ENCODE data around the gene KSR1.

Gene KSR1

GRCh38 chr17:27566671-27567562 lies 110.7 kb downstream of the KSR1 start:
- in situ Hi-C loops (cut with MboI; ENCODE audit: low sequenced_read_pairs) = no loop called here

- in situ Hi-C loops (cut with MboI; ENCODE audit: low sequenced_read_pairs) = no loop called here
Observed at GRCh38 chr17:27567563-27567859, 111.3 kb downstream of the KSR1 start.

- in situ Hi-C loops (cut with MboI; ENCODE audit: low sequenced_read_pairs) = no loop called here
Observed at GRCh38 chr17:27568216-27568615, 112.0 kb downstream of the KSR1 start.

GRCh38 chr17:27568811-27569210 lies 112.6 kb downstream of the KSR1 start:
- in situ Hi-C loops (cut with MboI; ENCODE audit: low sequenced_read_pairs) = no loop called here

GRCh38 chr17:27569257-27569722 lies 113.0 kb downstream of the KSR1 start:
- in situ Hi-C loops (cut with MboI; ENCODE audit: low sequenced_read_pairs) = no loop called here

- in situ Hi-C loops (cut with MboI; ENCODE audit: low sequenced_read_pairs) = no loop called here
Observed at GRCh38 chr17:27569884-27570577, 113.8 kb downstream of the KSR1 start.

- in situ Hi-C loops (cut with MboI; ENCODE audit: low sequenced_read_pairs) = no loop called here
Observed at GRCh38 chr17:27570578-27570914, 114.3 kb downstream of the KSR1 start.

GRCh38 chr17:27571563-27572352 lies 115.5 kb downstream of the KSR1 start:
- in situ Hi-C loops (cut with MboI; ENCODE audit: low sequenced_read_pairs) = no loop called here

GRCh38 chr17:27572665-27573064 lies 116.4 kb downstream of the KSR1 start:
- in situ Hi-C loops (cut with MboI; ENCODE audit: low sequenced_read_pairs) = no loop called here

- in situ Hi-C loops (cut with MboI; ENCODE audit: low sequenced_read_pairs) = no loop called here
Observed at GRCh38 chr17:27573548-27573947, 117.3 kb downstream of the KSR1 start.

- in situ Hi-C loops (cut with MboI; ENCODE audit: low sequenced_read_pairs) = no loop called here
Observed at GRCh38 chr17:27573971-27574525, 117.8 kb downstream of the KSR1 start.

- in situ Hi-C loops (cut with MboI; ENCODE audit: low sequenced_read_pairs) = no loop called here
Observed at GRCh38 chr17:27575096-27575911, 119.1 kb downstream of the KSR1 start.

- in situ Hi-C loops (cut with MboI; ENCODE audit: low sequenced_read_pairs) = no loop called here
Observed at GRCh38 chr17:27575912-27576252, 119.6 kb downstream of the KSR1 start.

GRCh38 chr17:27576477-27577083 lies 120.3 kb downstream of the KSR1 start:
- in situ Hi-C loops (cut with MboI; ENCODE audit: low sequenced_read_pairs) = no loop called here

GRCh38 chr17:27577121-27577761 lies 121.0 kb downstream of the KSR1 start:
- in situ Hi-C loops (cut with MboI; ENCODE audit: low sequenced_read_pairs) = no loop called here

GRCh38 chr17:27577884-27578717 lies 121.9 kb downstream of the KSR1 start:
- in situ Hi-C loops (cut with MboI; ENCODE audit: low sequenced_read_pairs) = no loop called here

- in situ Hi-C loops (cut with MboI; ENCODE audit: low sequenced_read_pairs) = no loop called here
Observed at GRCh38 chr17:27578718-27579085, 122.5 kb downstream of the KSR1 start.

- in situ Hi-C loops (cut with MboI; ENCODE audit: low sequenced_read_pairs) = no loop called here
Observed at GRCh38 chr17:27579304-27579703, 123.1 kb downstream of the KSR1 start.

- in situ Hi-C loops (cut with MboI; ENCODE audit: low sequenced_read_pairs) = no loop called here
Observed at GRCh38 chr17:27579897-27580321, 123.7 kb downstream of the KSR1 start.

All from hTERT RPE-1 (cell line).